ENCODE measurements around the gene DLGAP1.

DNA sequence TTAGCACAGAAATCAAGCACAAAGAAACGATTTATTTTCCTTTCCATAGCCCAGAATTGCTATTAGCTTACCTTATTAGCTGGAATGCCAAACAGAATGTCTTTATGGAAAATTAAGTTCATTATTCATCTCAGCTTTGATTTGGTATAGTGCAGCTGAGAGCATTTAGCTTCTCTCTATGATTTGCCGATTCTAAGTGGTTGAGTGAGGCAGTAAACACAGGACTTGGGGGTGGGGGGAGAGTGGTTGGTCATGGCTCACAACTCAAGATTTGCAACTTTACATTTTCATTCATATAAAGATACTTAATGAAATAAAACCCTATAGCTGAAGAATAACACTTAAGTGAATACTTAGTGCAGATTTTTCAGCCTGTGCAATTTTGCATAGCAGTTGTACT lies 609.9 kb downstream of the DLGAP1 start:
- TF ChIP-seq, protein P1, sequence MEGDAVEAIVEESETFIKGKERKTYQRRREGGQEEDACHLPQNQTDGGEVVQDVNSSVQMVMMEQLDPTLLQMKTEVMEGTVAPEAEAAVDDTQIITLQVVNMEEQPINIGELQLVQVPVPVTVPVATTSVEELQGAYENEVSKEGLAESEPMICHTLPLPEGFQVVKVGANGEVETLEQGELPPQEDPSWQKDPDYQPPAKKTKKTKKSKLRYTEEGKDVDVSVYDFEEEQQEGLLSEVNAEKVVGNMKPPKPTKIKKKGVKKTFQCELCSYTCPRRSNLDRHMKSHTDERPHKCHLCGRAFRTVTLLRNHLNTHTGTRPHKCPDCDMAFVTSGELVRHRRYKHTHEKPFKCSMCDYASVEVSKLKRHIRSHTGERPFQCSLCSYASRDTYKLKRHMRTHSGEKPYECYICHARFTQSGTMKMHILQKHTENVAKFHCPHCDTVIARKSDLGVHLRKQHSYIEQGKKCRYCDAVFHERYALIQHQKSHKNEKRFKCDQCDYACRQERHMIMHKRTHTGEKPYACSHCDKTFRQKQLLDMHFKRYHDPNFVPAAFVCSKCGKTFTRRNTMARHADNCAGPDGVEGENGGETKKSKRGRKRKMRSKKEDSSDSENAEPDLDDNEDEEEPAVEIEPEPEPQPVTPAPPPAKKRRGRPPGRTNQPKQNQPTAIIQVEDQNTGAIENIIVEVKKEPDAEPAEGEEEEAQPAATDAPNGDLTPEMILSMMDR (IDR thresholded peaks at IDR 0.05; ENCODE audit: poor library complexity) = no peak
- TF ChIP-seq EZH2phosphoT487 (IDR thresholded peaks at IDR 0.05; ENCODE audit: low read depth, severe bottlenecking, unreplicated experiment) = no peak
